ENCODE data around the gene CAPN12. TPM values are rescaled to one million over a fixed set of nuclear protein-coding genes. Genes with fewer than 3 reads are reported as not detected.

Gene CAPN12
- total RNA-seq, 2 donors from 2014 or later, result 0.74 to 0.90 TPM

DNA sequence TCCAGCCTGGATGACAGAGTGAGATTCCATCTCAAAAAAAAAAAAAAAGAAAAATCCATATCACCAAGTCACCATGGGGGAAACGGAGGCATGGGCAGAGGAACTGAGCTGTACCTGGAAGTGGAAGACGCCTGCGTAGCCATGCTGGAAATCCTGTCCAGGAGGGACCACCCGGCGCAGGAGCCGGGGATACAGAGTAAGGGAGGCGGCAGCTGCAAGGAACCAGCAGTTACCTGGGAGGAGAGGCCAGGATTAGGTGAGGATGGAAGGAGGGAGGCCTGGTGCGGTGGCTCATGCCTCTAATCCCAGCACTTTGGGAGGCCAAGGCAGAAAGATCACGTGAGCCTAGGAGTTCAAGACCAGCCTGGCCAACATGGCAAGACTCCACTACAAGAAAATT lies 2.0 kb downstream of the CAPN12 start:
- no peak for DNase-seq (ENCODE audit: low spot score)
- TF ChIP-seq, protein P1, sequence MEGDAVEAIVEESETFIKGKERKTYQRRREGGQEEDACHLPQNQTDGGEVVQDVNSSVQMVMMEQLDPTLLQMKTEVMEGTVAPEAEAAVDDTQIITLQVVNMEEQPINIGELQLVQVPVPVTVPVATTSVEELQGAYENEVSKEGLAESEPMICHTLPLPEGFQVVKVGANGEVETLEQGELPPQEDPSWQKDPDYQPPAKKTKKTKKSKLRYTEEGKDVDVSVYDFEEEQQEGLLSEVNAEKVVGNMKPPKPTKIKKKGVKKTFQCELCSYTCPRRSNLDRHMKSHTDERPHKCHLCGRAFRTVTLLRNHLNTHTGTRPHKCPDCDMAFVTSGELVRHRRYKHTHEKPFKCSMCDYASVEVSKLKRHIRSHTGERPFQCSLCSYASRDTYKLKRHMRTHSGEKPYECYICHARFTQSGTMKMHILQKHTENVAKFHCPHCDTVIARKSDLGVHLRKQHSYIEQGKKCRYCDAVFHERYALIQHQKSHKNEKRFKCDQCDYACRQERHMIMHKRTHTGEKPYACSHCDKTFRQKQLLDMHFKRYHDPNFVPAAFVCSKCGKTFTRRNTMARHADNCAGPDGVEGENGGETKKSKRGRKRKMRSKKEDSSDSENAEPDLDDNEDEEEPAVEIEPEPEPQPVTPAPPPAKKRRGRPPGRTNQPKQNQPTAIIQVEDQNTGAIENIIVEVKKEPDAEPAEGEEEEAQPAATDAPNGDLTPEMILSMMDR (IDR thresholded peaks at IDR 0.05), result no peak
- H3K4me3 ChIP-seq, result no peak overlapping the region
- H3K4me1 ChIP-seq, result no peaks in the 10 kb centered on the region
- no peaks in the 10 kb centered on the region for H3K36me3 ChIP-seq
- no peak overlapping the region for H3K27ac ChIP-seq
- H3K9me3 ChIP-seq, result no peaks in the 10 kb centered on the region
- H3K27me3 ChIP-seq, result no peaks in the 10 kb centered on the region

DNA sequence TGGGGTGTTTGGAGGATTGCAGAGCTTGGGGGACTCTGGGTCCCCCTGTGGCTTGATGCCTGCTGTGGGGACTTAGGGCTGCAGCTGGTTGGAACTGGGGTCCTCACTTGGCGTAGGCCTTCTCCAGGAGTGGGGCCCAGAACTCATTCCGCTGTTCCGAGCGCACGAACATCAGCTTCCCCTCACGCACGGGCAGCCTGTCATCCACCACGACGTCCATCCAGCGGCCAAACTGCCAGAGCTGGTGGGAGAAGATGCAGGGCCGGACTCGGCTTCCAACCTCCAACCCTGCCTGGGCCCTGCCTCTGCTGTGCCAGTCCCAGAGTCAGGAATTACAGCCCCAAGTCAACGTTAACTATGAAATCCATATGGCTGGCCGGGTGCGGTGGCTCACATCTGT lies 2.6 kb downstream of the CAPN12 start:
- DNase-seq (ENCODE audit: low spot score), result no peak
- TF ChIP-seq, protein P1 (IDR thresholded peaks at IDR 0.05), result no peak

DNA sequence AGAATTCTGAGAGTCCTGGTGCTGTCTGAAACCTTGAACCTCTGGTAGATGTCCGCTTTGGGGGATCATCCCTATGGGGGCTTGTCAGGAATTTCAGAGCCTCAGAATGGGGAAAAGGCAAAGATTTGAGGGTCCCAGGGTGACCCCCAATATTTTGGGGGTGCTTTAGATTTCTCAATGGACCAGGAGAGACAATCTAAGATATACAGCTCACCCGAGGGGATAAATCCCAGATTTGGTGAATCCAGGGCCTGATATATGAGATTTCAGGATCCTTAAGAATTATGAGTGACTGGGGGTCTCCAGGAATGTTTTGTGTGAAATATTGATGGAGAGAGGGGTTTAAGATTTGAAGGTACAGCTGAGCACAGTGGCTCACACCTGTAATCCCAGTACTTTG lies 3.3 kb downstream of the CAPN12 start:
- no peak overlapping the region for H3K4me3 ChIP-seq
- H3K27me3 ChIP-seq, result no peaks in the 10 kb centered on the region
- H3K4me1 ChIP-seq, result peaks cover 0 to 9% of the 10 kb centered on the region in 2 donors
- no peak overlapping the region for H3K27ac ChIP-seq
- H3K36me3 ChIP-seq, result no peaks in the 10 kb centered on the region
- H3K9me3 ChIP-seq, result no peaks in the 10 kb centered on the region
- TF ChIP-seq, protein P1 (IDR thresholded peaks at IDR 0.05), result no peak
- no peak for DNase-seq (ENCODE audit: low spot score)

More for the DNA sequence above, 2.6 kb downstream of the CAPN12 start:
- H3K27me3 ChIP-seq, result no peaks in the 10 kb centered on the region
- peaks cover 0 to 2% of the 10 kb centered on the region in 2 donors for H3K4me1 ChIP-seq
- no peak overlapping the region for H3K27ac ChIP-seq
- H3K9me3 ChIP-seq, result no peaks in the 10 kb centered on the region
- H3K36me3 ChIP-seq, result no peaks in the 10 kb centered on the region
- H3K4me3 ChIP-seq, result no peak overlapping the region

DNA sequence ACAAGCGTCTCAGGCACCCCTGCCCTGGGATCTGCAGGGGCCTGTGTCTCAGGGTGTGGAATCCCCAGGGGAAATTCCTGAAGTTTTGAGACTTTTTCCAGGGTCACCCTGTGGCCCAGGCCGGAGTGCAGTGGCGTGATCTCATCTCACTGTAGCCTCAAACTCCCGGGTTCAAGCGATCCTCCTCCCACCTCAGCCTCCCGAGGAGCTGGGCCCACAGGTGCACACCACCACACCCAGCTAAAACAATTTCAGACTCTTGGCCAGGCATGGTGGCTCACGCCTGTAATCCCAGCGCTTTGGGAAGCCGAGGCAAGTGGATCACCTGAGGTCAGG lies 4.0 kb downstream of the CAPN12 start:
- TF ChIP-seq, protein P1 (IDR thresholded peaks at IDR 0.05), result no peak
- no peaks in the 10 kb centered on the region for H3K27me3 ChIP-seq
- no peaks in the 10 kb centered on the region for H3K36me3 ChIP-seq
- no peak for DNase-seq (ENCODE audit: low spot score)
- peaks cover 0 to 11% of the 10 kb centered on the region in 2 donors for H3K4me1 ChIP-seq
- H3K9me3 ChIP-seq, result no peaks in the 10 kb centered on the region
- no peak overlapping the region for H3K4me3 ChIP-seq
- H3K27ac ChIP-seq, result no peak overlapping the region

DNA sequence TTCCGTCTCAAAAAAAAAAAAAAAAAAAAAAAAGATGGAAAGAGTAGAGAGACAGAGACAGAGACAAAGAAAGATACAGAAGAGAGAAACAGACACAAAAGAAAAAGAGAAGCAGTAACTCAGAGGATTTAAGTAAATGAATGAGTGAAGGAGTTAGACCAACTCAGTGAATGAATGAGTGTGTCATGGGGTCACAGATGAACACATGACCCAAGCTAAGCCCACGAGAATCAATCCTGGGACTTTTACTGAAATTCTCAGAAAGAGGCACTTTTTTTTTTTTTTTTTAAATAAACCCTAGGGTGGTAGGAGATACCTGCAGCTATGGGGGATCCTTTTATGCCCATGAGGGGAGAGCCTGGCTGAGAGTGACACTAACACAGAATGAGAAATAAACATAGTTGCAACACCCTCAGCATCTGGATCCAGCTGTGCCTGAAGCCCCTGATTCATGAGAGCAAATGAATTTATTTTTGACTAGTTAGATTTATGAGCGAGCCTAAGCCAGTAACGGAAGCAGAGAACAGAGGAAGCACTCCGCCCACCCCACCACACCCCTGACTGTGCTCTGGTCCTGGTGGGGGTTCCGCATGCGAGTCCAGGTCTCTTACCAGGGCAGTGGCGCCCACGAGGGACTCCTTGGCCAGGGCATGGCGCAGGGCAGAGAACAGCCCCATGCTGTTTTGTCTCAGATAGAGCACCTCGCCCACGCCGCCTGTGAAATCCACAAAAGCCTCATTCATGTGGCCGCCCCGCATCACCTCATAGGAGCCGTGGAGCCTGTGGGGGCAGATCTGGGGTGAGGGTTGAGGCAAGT lies 4.6 kb downstream of the CAPN12 start:
- H3K27ac ChIP-seq, result no peak overlapping the region
- TF ChIP-seq, protein P1 (IDR thresholded peaks at IDR 0.05), result no peak
- no peaks in the 10 kb centered on the region for H3K27me3 ChIP-seq
- no peaks in the 10 kb centered on the region for H3K9me3 ChIP-seq
- H3K4me1 ChIP-seq, result peaks cover 0 to 17% of the 10 kb centered on the region in 2 donors
- no peak for DNase-seq (ENCODE audit: low spot score)
- H3K36me3 ChIP-seq, result no peaks in the 10 kb centered on the region
- no peak overlapping the region for H3K4me3 ChIP-seq

Measured in right atrium auricular region (tissue), 2 donors.